Stimulated activated CD4-positive, alpha-beta T cell treated with anti-CD3 and anti-CD28 coated beads, Interleukin-15, amount 100 ng/mL, for 48 hours (primary cell): ENCODE results near the gene SLC25A11.
"Not testable (repeated sequence)": the region's sequence is repeated elsewhere in the genome, so short reads cannot be mapped to it uniquely, and the experiment has no call there.

ENCODE experiments used
- DNase-seq, 2 donors: peaks; one replicate each; pipeline ENCODE4 v3.0.0-alpha.2; 2020; ENCODE audit warnings: low read depth in 2 of 2

Gene SLC25A11

DNA sequence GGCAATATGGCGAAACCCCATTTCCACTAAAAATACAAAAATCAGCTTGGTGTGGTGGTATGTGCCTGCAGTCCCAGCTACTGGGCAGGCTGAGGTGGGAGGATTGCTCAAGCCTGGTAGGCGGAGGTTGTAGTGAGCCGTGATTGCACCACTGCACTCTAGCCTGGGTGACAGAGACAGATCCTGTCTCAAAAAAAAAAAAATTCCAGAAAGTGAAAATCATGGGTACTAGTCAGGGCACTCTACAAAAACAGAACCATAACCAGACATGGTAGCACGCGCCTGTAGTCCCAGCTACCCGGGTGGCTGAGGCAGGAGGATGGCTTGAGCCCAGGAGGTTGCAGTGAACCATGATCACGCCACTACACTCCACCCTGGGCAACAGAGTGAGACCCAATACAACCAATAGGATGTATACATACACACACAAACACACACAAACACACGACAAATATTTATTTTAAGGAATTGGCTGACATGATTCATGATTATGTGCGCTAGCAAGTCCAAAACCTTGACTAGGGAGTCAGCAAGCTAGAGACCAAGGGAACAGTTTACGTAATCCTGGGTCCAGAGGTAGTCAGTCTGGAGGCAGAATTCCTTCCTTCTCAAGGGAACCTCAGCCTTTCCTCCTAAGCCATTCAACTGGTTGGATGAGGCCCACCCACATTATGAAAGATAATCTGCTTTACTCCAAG lies 19.3 kb downstream of the SLC25A11 start:
- no peak for DNase-seq

DNA sequence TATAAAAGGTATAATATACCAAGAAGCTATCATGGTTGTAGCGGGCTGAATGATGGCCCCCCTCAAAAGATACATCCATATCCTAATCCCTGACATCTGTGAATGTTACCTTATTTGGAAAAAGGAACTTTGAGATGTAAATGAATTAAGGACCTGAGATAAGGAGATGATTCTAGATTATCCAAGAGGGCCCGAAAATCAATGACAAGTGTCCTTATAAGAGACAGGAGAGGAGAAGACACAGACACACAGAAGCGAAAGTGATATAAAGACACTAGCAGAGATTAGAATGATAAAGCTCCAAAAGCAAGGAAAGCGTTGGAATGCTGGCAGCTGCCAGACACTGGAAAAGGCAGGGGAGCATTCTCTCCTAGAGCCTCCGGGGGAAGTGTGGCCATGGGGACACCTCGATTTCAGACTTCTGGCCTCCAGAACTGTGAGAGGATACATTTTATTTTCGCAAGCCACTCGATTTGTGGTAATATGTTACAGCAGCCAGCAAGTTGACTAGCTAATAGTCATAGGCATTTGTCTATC lies 20.3 kb downstream of the SLC25A11 start:
- DNase-seq: no peak

- DNase-seq: not testable (repeated sequence)
These were observed 25.3 kb downstream of the SLC25A11 start for GRCh38 chr17:4914551-4914950.

GRCh38 chr17:4913994-4914393 lies 25.9 kb downstream of the SLC25A11 start:
- DNase-seq: no peak

- peak; percentile 62 to 64 for DNase-seq
These were observed 30.9 kb downstream of the SLC25A11 start for GRCh38 chr17:4908711-4909496.

- no peak for DNase-seq
These were observed 31.5 kb downstream of the SLC25A11 start for GRCh38 chr17:4908301-4908700.

GRCh38 chr17:4906642-4907041 lies 33.2 kb downstream of the SLC25A11 start:
- not testable (repeated sequence) for DNase-seq

GRCh38 chr17:4903051-4903818 lies 36.6 kb downstream of the SLC25A11 start, which contains the start of gene CHRNE:
TSS of gene CHRNE (minus strand) at chr17:4903098. CDS start at chr17:4903063, 35 bp downstream.
- DNase-seq: peak; percentile 67 to 71

DNA sequence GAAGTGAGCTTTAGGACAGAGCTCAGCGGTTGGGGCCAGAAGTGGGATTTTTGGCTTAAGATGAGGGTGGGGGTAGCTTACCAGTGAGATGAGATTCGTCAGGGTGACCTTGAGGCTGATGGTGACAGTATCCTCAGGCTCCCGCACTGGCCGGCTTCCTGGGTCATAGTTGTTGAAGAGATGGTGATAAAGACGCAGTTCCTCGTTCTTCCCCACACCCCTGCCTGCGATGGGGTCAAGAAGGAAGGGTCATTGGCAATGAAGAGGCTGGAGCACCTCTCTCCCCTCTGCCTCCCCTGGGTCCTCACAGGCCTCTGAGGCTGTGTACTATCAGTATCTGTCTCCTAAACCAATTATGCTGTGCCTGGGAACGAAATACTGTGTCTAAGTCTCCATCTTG lies 37.3 kb downstream of the SLC25A11 start:
- no peak for DNase-seq

GRCh38 chr17:4901648-4902344 lies 38.0 kb downstream of the SLC25A11 start:
- no peak for DNase-seq

DNA sequence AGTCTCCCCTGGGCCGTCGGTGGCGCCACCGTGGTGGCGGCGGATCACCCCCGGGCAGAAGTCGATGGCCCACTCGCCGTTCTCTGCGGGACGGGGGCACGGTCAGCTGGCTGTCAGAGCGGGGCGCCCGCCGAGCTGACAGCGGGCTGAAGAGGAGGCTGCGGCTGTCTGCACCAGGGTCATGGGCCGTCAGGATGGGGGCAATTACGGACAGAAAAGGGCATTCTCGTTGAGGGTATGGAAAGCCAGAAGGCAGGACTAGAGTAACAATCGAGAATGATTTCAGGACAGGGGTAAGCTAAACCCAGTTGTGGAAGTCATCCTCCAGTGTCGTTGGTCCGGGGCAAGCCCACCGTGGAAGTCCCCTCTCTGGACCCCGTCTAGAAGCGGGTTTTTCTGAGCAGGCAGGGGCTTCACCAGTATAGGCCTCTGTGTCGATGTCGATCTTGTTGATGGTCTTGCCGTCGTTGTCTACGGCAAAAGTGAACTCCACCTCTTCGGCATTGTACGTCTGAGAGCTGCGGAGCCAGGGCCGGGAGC lies 38.7 kb downstream of the SLC25A11 start:
- DNase-seq: no peak

DNA sequence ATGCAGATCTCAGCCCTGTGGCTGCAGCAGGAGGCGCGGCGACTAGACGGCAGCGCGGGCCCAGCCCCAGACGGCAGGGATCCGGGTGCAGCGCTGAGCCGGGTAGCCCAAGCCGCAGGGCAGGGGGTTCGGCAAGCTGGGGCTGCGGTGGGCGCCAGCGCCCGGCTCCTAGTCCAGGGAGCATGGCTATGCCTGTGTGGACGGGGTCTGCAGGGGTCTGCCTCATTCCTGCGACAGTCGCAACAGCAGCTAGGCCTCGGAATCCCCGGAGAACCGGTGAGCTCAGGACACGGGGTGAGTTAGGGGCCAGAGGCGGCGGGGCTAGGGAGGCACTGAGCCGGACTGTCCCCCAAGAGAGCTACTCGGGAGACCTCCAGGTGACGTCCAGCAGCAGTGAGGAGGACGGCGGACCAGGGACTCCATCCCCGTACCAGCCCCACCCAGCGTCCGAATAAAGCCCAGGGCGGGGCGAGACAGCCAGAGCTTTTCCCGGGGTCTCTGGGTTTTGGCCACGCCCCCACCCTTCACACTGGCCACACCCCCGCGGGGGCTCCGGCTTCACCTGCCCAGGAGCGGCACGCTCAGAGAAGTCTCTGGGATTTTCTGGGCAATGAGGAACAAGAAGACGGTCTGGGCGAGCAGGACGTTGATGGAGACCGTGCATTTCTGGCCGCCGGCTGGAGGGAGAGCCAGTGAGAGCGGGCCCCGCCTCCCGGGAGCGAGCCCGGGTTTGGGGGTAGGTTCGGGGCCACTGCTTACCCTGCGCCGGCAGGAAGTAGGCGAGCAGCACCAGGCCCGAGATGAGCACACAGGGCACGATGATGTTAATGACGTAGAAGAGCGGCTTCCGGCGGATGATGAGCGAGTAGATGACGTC lies 39.4 kb downstream of the SLC25A11 start:
- DNase-seq: no peak

DNA sequence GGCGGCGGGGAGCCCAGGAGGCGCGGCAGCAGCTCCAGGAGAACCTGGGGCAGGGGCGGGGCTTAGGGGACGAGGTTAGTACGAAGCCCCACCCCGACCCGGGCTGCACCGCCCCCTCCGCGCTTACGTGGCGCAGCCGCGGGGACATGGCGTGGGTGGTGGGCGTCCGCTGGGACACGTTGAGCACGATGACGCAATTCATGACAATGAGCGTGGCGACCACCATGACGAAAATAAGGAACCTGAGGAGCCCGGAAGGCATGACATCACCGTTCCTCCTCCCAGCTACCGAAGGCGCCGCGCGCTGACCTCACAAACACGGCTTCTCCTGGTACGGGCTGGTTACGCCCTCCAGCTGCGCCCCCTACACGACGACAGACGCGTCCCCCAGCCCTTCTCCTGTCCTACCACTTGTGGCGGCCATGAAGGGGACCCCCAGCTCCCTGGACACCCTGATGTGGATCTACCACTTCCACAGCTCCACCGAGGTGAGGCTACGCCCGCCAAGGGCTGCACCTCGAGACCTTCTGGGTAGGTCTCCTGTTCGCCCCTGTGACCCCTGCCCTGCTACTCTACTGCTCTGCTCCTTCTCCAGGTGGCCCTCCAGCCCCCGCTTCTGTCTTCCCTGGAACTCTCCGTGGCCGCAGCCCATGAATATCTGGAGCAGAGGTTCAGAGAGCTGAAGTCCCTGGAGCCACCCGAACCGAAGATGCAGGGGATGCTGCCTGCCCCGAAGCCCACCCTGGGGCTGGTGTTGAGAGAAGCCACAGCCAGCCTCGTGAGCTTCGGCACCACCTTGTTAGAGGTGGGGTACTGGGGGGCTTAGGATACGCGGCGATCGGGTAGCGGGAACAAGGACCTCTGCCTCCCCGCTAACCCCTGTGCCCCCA lies 40.3 kb downstream of the SLC25A11 start, which contains the start of gene C17orf107:
C17orf107 (plus strand) TSS at position 196 of the 890 bp plus-strand sequence; CDS start at position 423, 227 bp downstream.
- peak; percentile 89 to 96 for DNase-seq

- no peak for DNase-seq
These were observed 40.9 kb downstream of the SLC25A11 start for GRCh38 chr17:4898927-4899326.

- DNase-seq: no peak
These were observed 41.5 kb downstream of the SLC25A11 start for GRCh38 chr17:4898351-4898750.

DNA sequence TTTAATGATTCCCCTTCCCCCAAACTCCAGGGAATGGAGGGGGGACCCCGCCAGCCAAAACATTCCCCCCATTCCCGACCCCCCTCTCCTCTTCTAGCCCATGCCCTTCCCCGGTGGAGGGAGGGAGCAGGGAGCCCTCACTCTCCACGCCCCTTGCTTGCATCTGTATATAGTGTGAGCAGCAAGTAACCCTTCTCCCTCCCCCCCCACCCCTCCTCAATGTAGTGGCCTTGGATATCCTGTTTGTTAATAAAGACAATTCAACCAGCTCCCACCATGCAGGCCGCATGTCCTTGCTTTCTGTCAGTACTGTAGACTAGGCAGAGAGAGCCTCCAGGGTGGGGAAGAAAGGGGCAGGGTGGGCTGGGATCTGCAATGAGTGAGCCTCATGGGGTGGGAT lies 42.1 kb downstream of the SLC25A11 start:
- no peak for DNase-seq

GRCh38 chr17:4897198-4897687 lies 42.6 kb downstream of the SLC25A11 start:
- no peak for DNase-seq

GRCh38 chr17:4896332-4897197 lies 43.3 kb downstream of the SLC25A11 start:
- no peak for DNase-seq
